ENCODE results near the gene LAMA2.

The LAMA2 gene

DNA sequence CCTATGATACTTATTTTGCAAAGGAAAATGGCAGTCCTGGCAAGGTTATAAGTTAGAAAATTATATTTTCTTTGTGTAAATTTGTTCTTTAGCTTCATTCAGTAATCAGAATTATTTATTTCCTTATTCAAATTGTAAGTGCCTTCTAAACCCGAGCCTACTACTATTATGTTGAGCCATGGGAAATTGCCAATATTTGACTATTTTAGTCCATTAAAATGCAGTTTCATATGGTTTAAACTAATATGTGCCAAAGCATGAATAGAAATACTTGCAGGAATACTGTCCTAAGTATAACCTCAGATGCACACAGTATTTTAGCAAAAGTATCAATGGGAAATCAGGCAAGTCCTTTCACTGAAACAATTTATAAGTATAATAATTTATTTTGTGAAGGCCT lies 228.4 kb downstream of the LAMA2 start:
- Histone ChIP-seq H3K9me3 (ENCODE audit: control insufficient read depth in 1 of 2, low read length in 2 of 2) (no peaks in the 10 kb centered on the region), H3K27me3 (ENCODE audit: control insufficient read depth in 1 of 2, insufficient read depth in 2 of 2, low read length in 2 of 2) (no peaks in the 10 kb centered on the region), H3K36me3 (ENCODE audit: control insufficient read depth in 1 of 2, insufficient read depth in 2 of 2, low read length in 2 of 2) (no peaks in the 10 kb centered on the region), H3K4me1 (ENCODE audit: control insufficient read depth in 1 of 2, insufficient read depth in 2 of 2, low read length in 2 of 2) (peaks cover 0 to 19% of the 10 kb centered on the region in 2 donors), H3K27ac (ENCODE audit: low read depth, low read length) (no peak overlapping the region), H3K4me3 (ENCODE audit: low read depth in 1 of 2, low read length in 2 of 2) (no peak overlapping the region), H3K9ac (ENCODE audit: low read depth in 1 of 2, low read length in 2 of 2) (no peak overlapping the region)

DNA sequence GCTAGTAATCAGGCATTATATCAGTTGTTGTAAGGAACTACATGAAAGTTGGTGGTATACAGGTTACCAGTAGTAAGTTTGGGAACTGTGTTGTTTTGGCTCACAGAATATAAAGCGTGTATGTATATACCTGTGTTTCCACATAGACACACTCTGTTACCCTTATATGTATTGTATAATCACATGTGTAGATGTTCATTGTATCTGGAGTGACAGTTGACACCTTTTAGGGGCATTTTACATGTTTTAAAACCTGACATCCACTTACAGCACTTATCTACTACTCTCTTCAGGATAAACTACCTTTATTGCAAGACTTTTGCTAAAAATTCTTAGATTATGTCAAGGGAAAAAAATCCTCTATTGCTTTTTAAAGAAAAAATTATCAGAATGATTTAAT lies 228.9 kb downstream of the LAMA2 start:
- peaks cover 0 to 19% of the 10 kb centered on the region in 2 donors for H3K4me1 ChIP-seq (ENCODE audit: control insufficient read depth in 1 of 2, insufficient read depth in 2 of 2, low read length in 2 of 2)
- no peak overlapping the region for H3K9ac ChIP-seq (ENCODE audit: low read depth in 1 of 2, low read length in 2 of 2)
- no peaks in the 10 kb centered on the region for H3K27me3 ChIP-seq (ENCODE audit: control insufficient read depth in 1 of 2, insufficient read depth in 2 of 2, low read length in 2 of 2)
- H3K9me3 ChIP-seq (ENCODE audit: control insufficient read depth in 1 of 2, low read length in 2 of 2): no peaks in the 10 kb centered on the region
- no peak overlapping the region for H3K4me3 ChIP-seq (ENCODE audit: low read depth in 1 of 2, low read length in 2 of 2)
- no peak overlapping the region for H3K27ac ChIP-seq (ENCODE audit: low read depth, low read length)
- no peaks in the 10 kb centered on the region for H3K36me3 ChIP-seq (ENCODE audit: control insufficient read depth in 1 of 2, insufficient read depth in 2 of 2, low read length in 2 of 2)

DNA sequence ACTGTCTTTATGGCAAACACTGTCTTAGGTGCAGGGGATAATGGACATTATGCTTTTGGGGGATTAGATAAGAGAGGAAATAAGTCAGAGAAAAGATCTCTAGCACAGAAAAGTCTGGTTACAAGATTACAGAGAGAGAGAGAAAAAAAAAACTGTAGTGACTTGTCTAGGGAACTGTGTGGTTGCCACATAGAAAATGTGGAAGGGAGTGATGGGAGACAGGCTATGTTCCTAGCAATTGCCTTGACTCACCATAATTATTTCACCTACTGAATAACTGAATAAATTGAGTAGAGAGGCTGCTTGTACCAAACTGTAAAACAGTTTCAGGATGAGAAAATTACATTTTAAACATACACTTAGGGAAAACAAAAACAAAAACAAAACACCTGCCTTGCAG lies 229.7 kb downstream of the LAMA2 start:
- no peak overlapping the region for H3K27ac ChIP-seq (ENCODE audit: low read depth, low read length)

DNA sequence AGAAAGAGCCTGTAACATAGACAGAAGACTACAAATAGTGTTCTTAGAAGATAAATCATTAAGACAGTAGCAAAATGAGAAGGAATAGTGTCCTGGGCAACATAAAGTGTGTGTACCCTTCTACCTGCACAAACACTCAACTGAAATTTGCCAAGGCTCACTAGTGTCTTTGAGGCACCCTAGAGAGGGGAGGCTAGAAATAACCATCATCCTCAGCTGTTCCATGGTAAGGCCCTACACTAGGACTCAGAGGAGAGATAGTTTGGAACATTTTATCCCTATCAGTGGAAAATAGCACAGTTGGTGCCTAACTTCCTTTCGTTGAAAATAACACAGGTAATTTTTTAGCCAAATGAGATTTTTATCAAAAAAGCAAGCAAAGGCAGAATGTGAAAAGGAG lies 230.7 kb downstream of the LAMA2 start:
- no peak overlapping the region for H3K9ac ChIP-seq (ENCODE audit: low read depth in 1 of 2, low read length in 2 of 2)
- H3K27me3 ChIP-seq (ENCODE audit: control insufficient read depth in 1 of 2, insufficient read depth in 2 of 2, low read length in 2 of 2): no peaks in the 10 kb centered on the region
- no peak overlapping the region for H3K27ac ChIP-seq (ENCODE audit: low read depth, low read length)
- H3K36me3 ChIP-seq (ENCODE audit: control insufficient read depth in 1 of 2, insufficient read depth in 2 of 2, low read length in 2 of 2): no peaks in the 10 kb centered on the region
- H3K4me1 ChIP-seq (ENCODE audit: control insufficient read depth in 1 of 2, insufficient read depth in 2 of 2, low read length in 2 of 2): peaks cover 0 to 19% of the 10 kb centered on the region in 2 donors
- no peak overlapping the region for H3K4me3 ChIP-seq (ENCODE audit: low read depth in 1 of 2, low read length in 2 of 2)
- H3K9me3 ChIP-seq (ENCODE audit: control insufficient read depth in 1 of 2, low read length in 2 of 2): no peaks in the 10 kb centered on the region

More for the DNA sequence above, 229.7 kb downstream of the LAMA2 start:
- Histone ChIP-seq H3K36me3 (ENCODE audit: control insufficient read depth in 1 of 2, insufficient read depth in 2 of 2, low read length in 2 of 2) (no peaks in the 10 kb centered on the region), H3K27me3 (ENCODE audit: control insufficient read depth in 1 of 2, insufficient read depth in 2 of 2, low read length in 2 of 2) (no peaks in the 10 kb centered on the region), H3K9me3 (ENCODE audit: control insufficient read depth in 1 of 2, low read length in 2 of 2) (no peaks in the 10 kb centered on the region), H3K9ac (ENCODE audit: low read depth in 1 of 2, low read length in 2 of 2) (no peak overlapping the region), H3K4me3 (ENCODE audit: low read depth in 1 of 2, low read length in 2 of 2) (no peak overlapping the region), H3K4me1 (ENCODE audit: control insufficient read depth in 1 of 2, insufficient read depth in 2 of 2, low read length in 2 of 2) (peaks cover 0 to 19% of the 10 kb centered on the region in 2 donors)

DNA sequence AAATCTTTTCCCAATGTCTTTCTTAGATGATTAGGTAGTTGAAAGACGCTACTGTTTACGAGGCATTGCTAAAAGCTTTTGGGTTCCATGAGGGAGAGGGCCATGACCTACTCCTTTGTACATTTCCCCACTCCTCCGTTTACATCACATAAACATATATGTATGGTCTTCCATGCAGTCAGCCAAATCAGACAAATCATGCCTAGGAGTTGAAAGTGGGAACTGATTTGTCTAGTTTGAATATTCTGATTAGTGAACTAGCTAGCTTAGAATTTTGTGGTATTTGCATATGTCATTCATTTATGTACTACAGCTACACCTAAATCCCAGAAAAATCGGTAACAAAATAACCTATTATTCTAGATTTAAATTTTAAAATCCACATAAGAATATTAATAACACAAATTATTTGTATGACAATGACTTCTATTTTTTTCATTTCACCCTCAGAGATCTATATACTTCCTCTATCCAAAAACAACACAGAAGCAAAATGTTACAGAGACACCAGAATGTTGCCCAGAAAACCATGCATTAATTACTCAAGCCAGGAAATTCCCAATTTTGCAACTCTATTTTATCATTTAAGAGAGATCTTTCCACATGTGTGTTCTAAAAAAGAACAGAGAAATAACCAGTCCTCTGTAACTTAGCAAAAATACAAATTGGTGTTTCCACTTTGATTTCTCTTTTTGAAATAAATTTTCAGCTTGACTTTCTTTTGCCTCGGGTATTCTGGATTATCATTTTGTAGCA lies 231.9 kb downstream of the LAMA2 start:
- Histone ChIP-seq H3K4me1 (ENCODE audit: control insufficient read depth in 1 of 2, insufficient read depth in 2 of 2, low read length in 2 of 2) (peaks cover 0 to 19% of the 10 kb centered on the region in 2 donors), H3K9me3 (ENCODE audit: control insufficient read depth in 1 of 2, low read length in 2 of 2) (no peaks in the 10 kb centered on the region), H3K4me3 (ENCODE audit: low read depth in 1 of 2, low read length in 2 of 2) (no peak overlapping the region), H3K27ac (ENCODE audit: low read depth, low read length) (no peak overlapping the region), H3K27me3 (ENCODE audit: control insufficient read depth in 1 of 2, insufficient read depth in 2 of 2, low read length in 2 of 2) (no peaks in the 10 kb centered on the region), H3K9ac (ENCODE audit: low read depth in 1 of 2, low read length in 2 of 2) (no peak overlapping the region), H3K36me3 (ENCODE audit: control insufficient read depth in 1 of 2, insufficient read depth in 2 of 2, low read length in 2 of 2) (no peaks in the 10 kb centered on the region)

DNA sequence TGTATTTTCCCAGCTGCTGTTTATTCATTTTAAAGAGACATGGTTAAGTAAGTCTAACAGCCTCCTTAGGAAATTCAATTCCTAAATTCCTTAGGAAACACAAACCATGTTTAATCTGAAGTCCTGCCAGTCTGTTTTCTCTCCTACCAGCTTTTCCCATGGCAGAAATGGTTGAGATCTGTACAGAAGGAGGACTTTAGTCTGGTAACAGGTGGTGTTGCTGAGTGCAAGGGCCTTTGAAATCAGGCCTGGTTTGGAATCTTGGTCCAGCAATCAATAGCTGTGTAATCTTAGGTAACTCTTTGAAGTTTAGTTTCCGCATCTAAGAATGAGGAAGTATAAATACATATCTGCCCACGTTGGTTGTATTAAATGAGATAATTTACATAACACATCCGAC lies 232.5 kb downstream of the LAMA2 start:
- Histone ChIP-seq H3K27ac (ENCODE audit: low read depth, low read length) (no peak overlapping the region), H3K9ac (ENCODE audit: low read depth in 1 of 2, low read length in 2 of 2) (no peak overlapping the region), H3K4me1 (ENCODE audit: control insufficient read depth in 1 of 2, insufficient read depth in 2 of 2, low read length in 2 of 2) (peaks cover 0 to 19% of the 10 kb centered on the region in 2 donors), H3K9me3 (ENCODE audit: control insufficient read depth in 1 of 2, low read length in 2 of 2) (no peaks in the 10 kb centered on the region), H3K36me3 (ENCODE audit: control insufficient read depth in 1 of 2, insufficient read depth in 2 of 2, low read length in 2 of 2) (no peaks in the 10 kb centered on the region), H3K27me3 (ENCODE audit: control insufficient read depth in 1 of 2, insufficient read depth in 2 of 2, low read length in 2 of 2) (no peaks in the 10 kb centered on the region), H3K4me3 (ENCODE audit: low read depth in 1 of 2, low read length in 2 of 2) (no peak overlapping the region)

DNA sequence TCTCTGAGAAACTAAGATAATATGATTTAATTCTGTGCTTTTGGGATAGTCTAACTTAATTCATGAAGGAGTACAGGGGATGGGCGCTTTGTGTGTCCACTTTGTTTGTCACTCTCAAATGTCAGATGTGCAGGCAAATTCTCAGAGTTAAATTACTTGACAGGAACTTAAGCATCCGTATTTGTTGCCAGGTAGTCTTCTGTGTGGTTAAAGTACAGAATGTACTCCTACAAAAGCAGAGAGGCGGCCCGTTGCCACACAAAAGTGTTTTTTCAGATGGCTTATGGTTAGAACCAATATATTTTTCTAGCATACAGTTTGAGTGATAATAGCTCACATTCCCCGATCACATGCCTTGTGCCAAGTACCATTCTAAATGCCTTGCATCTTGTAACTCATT lies 234.4 kb downstream of the LAMA2 start:
- H3K4me3 ChIP-seq (ENCODE audit: low read depth in 1 of 2, low read length in 2 of 2): no peak overlapping the region
- H3K36me3 ChIP-seq (ENCODE audit: control insufficient read depth in 1 of 2, insufficient read depth in 2 of 2, low read length in 2 of 2): no peaks in the 10 kb centered on the region
- H3K9ac ChIP-seq (ENCODE audit: low read depth in 1 of 2, low read length in 2 of 2): no peak overlapping the region
- peaks cover 0 to 11% of the 10 kb centered on the region in 2 donors for H3K4me1 ChIP-seq (ENCODE audit: control insufficient read depth in 1 of 2, insufficient read depth in 2 of 2, low read length in 2 of 2)
- no peaks in the 10 kb centered on the region for H3K9me3 ChIP-seq (ENCODE audit: control insufficient read depth in 1 of 2, low read length in 2 of 2)
- no peak overlapping the region for H3K27ac ChIP-seq (ENCODE audit: low read depth, low read length)
- no peaks in the 10 kb centered on the region for H3K27me3 ChIP-seq (ENCODE audit: control insufficient read depth in 1 of 2, insufficient read depth in 2 of 2, low read length in 2 of 2)

DNA sequence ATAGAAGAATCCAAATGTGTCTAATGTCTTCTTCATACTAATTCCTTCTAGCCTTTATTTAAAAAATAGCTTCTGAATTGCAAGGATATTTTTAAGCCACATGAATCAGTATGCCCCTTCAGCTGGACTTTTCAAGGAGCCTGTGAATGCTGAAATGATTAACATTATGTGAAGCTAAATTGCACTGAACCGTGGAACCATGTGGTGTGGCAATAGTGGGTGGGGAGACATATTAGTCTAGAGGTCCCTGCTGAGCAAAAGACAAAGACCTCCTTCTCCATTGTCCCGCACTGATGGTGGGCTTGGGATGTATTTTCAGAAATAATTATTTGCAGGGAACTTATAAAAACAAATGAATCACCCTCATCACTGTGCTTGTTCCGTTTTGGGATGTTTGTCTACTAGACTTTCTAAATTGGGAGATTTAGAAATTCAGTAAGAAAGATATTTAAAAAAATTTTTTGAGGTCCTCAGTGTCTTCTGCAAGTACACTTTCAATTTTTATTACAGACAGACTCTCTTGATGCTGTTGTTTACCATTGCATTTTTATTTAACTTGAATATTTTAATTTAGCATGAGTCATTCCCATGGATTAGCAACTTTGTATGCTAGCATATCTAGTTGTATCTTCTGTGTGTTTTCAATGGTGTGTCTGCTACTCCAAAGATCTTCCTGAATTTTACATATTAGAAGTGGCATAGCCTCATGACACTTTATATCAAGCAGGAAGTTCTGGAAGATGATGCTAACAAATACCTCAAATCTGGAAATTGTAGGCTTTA lies 238.1 kb downstream of the LAMA2 start:
- Histone ChIP-seq H3K9ac (ENCODE audit: low read depth in 1 of 2, low read length in 2 of 2) (no peak overlapping the region), H3K4me1 (ENCODE audit: control insufficient read depth in 1 of 2, insufficient read depth in 2 of 2, low read length in 2 of 2) (no peaks in the 10 kb centered on the region), H3K9me3 (ENCODE audit: control insufficient read depth in 1 of 2, low read length in 2 of 2) (no peaks in the 10 kb centered on the region), H3K4me3 (ENCODE audit: low read depth in 1 of 2, low read length in 2 of 2) (no peak overlapping the region), H3K27me3 (ENCODE audit: control insufficient read depth in 1 of 2, insufficient read depth in 2 of 2, low read length in 2 of 2) (no peaks in the 10 kb centered on the region), H3K27ac (ENCODE audit: low read depth, low read length) (no peak overlapping the region), H3K36me3 (ENCODE audit: control insufficient read depth in 1 of 2, insufficient read depth in 2 of 2, low read length in 2 of 2) (no peaks in the 10 kb centered on the region)

DNA sequence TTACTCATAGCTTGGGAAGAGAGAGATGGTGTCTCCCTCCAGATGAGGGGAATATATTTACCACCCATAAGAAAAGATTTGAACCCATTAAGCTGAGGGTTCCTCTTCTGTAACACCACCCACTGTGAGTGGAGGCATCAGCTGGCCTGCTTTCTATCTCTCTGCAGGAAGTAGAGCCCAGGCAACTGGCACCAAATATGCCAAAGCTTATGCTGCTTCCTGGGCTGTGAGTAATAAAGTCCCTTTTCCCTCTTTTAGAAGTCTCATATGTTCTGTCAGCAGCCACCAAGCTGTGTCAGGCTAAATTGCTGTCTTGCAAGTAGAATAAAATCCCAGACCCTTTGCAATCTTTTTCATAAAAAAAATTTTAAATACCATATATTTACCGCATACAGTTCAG lies 241.4 kb downstream of the LAMA2 start:
- Histone ChIP-seq H3K4me1 (ENCODE audit: control insufficient read depth in 1 of 2, insufficient read depth in 2 of 2, low read length in 2 of 2) (no peaks in the 10 kb centered on the region), H3K27me3 (ENCODE audit: control insufficient read depth in 1 of 2, insufficient read depth in 2 of 2, low read length in 2 of 2) (no peaks in the 10 kb centered on the region), H3K27ac (ENCODE audit: low read depth, low read length) (no peak overlapping the region), H3K4me3 (ENCODE audit: low read depth in 1 of 2, low read length in 2 of 2) (no peak overlapping the region), H3K9ac (ENCODE audit: low read depth in 1 of 2, low read length in 2 of 2) (no peak overlapping the region), H3K9me3 (ENCODE audit: control insufficient read depth in 1 of 2, low read length in 2 of 2) (no peaks in the 10 kb centered on the region), H3K36me3 (ENCODE audit: control insufficient read depth in 1 of 2, insufficient read depth in 2 of 2, low read length in 2 of 2) (no peaks in the 10 kb centered on the region)

DNA sequence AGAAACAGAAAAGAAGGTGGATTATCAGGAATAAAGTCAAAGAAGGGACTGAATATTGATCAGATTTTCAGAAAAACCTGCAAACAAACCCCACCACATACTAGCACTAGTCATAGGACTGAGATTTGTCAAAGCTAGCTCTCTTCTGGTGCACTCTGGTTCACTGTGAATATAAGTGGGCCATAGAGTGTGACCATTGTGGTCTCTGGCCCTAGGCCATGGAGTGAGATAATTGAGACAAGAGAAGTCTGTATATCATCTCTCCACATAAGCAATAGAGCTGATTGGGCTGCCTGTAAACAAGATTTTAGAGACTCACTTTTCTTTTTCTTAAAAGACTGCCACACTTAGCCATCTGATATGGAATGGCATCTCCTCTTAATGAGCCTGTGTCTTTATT lies 247.2 kb downstream of the LAMA2 start:
- H3K9ac ChIP-seq (ENCODE audit: low read depth in 1 of 2, low read length in 2 of 2): no peak overlapping the region
- no peaks in the 10 kb centered on the region for H3K27me3 ChIP-seq (ENCODE audit: control insufficient read depth in 1 of 2, insufficient read depth in 2 of 2, low read length in 2 of 2)
- H3K36me3 ChIP-seq (ENCODE audit: control insufficient read depth in 1 of 2, insufficient read depth in 2 of 2, low read length in 2 of 2): no peaks in the 10 kb centered on the region
- H3K27ac ChIP-seq (ENCODE audit: low read depth, low read length): no peak overlapping the region
- no peak overlapping the region for H3K4me3 ChIP-seq (ENCODE audit: low read depth in 1 of 2, low read length in 2 of 2)
- H3K9me3 ChIP-seq (ENCODE audit: control insufficient read depth in 1 of 2, low read length in 2 of 2): no peaks in the 10 kb centered on the region
- H3K4me1 ChIP-seq (ENCODE audit: control insufficient read depth in 1 of 2, insufficient read depth in 2 of 2, low read length in 2 of 2): no peaks in the 10 kb centered on the region
